Ishikawa (cell line): ENCODE data around the gene RPA1.

Experiments
- CEBPB ChIP-seq: IDR thresholded peaks from 2 replicates; pipeline ENCODE4 v1.6.1; 2012
- CREB1 ChIP-seq: IDR thresholded peaks from 2 replicates; pipeline ENCODE4 v1.6.1; 2012; ENCODE audit warnings: low read depth
- EGR1 ChIP-seq: IDR thresholded peaks from 2 replicates; pipeline ENCODE4 v1.6.1; 2012
- EP300 ChIP-seq: IDR thresholded peaks from 2 replicates; pipeline ENCODE4 v1.6.1; 2012; ENCODE audit warnings: borderline replicate concordance
- FOXM1 ChIP-seq: IDR thresholded peaks from 2 replicates; pipeline ENCODE4 v1.6.1; 2012; ENCODE audit warnings: low read depth, borderline replicate concordance
- MAX ChIP-seq: IDR thresholded peaks from 2 replicates; pipeline ENCODE4 v1.6.1; 2012
- NFIC ChIP-seq: IDR thresholded peaks from 2 replicates; pipeline ENCODE4 v1.6.1; 2012
- RAD21 ChIP-seq: IDR thresholded peaks from 2 replicates; pipeline ENCODE4 v1.6.1; 2012; ENCODE audit warnings: low read depth
- REST ChIP-seq: IDR thresholded peaks from 2 replicates; pipeline ENCODE4 v1.6.1; 2012; ENCODE audit warnings: low read depth, mild to moderate bottlenecking
- TAF1 ChIP-seq: IDR thresholded peaks from 2 replicates; pipeline ENCODE4 v1.6.1; 2012; ENCODE audit warnings: low read depth, mild to moderate bottlenecking
- TCF12 ChIP-seq: IDR thresholded peaks from 2 replicates; pipeline ENCODE4 v1.6.1; 2012; ENCODE audit warnings: low read depth
- TEAD4 ChIP-seq: IDR thresholded peaks from 2 replicates; pipeline ENCODE4 v1.6.1; 2012
- USF1 ChIP-seq: IDR thresholded peaks from 2 replicates; pipeline ENCODE4 v1.6.1; 2012
- YY1 ChIP-seq: IDR thresholded peaks from 2 replicates; pipeline ENCODE4 v1.6.1; 2012; ENCODE audit warnings: low read depth
- ZBTB7A ChIP-seq: IDR thresholded peaks from 2 replicates; pipeline ENCODE4 v1.6.1; 2012; ENCODE audit warnings: low read depth

Gene RPA1

GRCh38 chr17:1906662-1907101 is 76.9 kb downstream of the RPA1 start:
- no peak for TF ChIP-seq CREB1
- no peak for TF ChIP-seq YY1
- TF ChIP-seq EP300 = no peak
- TF ChIP-seq USF1 = no peak
- TF ChIP-seq MAX = no peak
- TF ChIP-seq EGR1 = no peak
- TF ChIP-seq FOXM1 = no peak
- TF ChIP-seq RAD21 = no peak

GRCh38 chr17:1907216-1907631 is 77.4 kb downstream of the RPA1 start:
- no peak for TF ChIP-seq TAF1
- no peak for TF ChIP-seq NFIC
- TF ChIP-seq CREB1 = no peak
- no peak for TF ChIP-seq RAD21
- TF ChIP-seq REST = no peak
- TF ChIP-seq TCF12 = no peak
- no peak for TF ChIP-seq EGR1
- no peak for TF ChIP-seq MAX
- TF ChIP-seq FOXM1 = no peak
- TF ChIP-seq TEAD4 = no peak
- TF ChIP-seq ZBTB7A = no peak
- no peak for TF ChIP-seq YY1
- no peak for TF ChIP-seq EP300
- TF ChIP-seq CEBPB = no peak
- TF ChIP-seq USF1 = no peak

- TF ChIP-seq ZBTB7A (0 out of 2 replicates have a peak, but pooled peaks have one; percentile 60), FOXM1 (no peak), CEBPB (no peak), USF1 (no peak), MAX (peak; percentile 56), TEAD4 (no peak), EP300 (no peak), CREB1 (no peak), TAF1 (no peak)
Observed at GRCh38 chr17:1907909-1908698, 78.3 kb downstream of the RPA1 start.

- TF ChIP-seq RAD21 (peak; percentile 92), CEBPB (no peak)
Observed at GRCh38 chr17:1908699-1909309, 79.0 kb downstream of the RPA1 start.

- TF ChIP-seq MAX (no peak), EP300 (no peak), TCF12 (no peak), ZBTB7A (no peak), USF1 (no peak), CREB1 (no peak), EGR1 (no peak), YY1 (no peak), TEAD4 (no peak), CEBPB (no peak), TAF1 (no peak), FOXM1 (no peak), RAD21 (no peak)
Observed at GRCh38 chr17:1909985-1910384, 80.2 kb downstream of the RPA1 start.

- no peak for TF ChIP-seq ZBTB7A
- TF ChIP-seq FOXM1 = no peak
- no peak for TF ChIP-seq TCF12
- no peak for TF ChIP-seq CREB1
- no peak for TF ChIP-seq YY1
- no peak for TF ChIP-seq NFIC
- TF ChIP-seq TAF1 = no peak
- TF ChIP-seq RAD21 = no peak
- no peak for TF ChIP-seq MAX
- no peak for TF ChIP-seq USF1
- TF ChIP-seq TEAD4 = no peak
- TF ChIP-seq EGR1 = no peak
- no peak for TF ChIP-seq CEBPB
- no peak for TF ChIP-seq EP300
- no peak for TF ChIP-seq REST
Observed at GRCh38 chr17:1912146-1912545, 82.3 kb downstream of the RPA1 start.
